ENCODE data around the gene C1QTNF4.
"Not testable (repeated sequence)": the region's sequence is repeated elsewhere in the genome, so short reads cannot be mapped to it uniquely, and the experiment has no call there.

C1QTNF4 gene

DNA sequence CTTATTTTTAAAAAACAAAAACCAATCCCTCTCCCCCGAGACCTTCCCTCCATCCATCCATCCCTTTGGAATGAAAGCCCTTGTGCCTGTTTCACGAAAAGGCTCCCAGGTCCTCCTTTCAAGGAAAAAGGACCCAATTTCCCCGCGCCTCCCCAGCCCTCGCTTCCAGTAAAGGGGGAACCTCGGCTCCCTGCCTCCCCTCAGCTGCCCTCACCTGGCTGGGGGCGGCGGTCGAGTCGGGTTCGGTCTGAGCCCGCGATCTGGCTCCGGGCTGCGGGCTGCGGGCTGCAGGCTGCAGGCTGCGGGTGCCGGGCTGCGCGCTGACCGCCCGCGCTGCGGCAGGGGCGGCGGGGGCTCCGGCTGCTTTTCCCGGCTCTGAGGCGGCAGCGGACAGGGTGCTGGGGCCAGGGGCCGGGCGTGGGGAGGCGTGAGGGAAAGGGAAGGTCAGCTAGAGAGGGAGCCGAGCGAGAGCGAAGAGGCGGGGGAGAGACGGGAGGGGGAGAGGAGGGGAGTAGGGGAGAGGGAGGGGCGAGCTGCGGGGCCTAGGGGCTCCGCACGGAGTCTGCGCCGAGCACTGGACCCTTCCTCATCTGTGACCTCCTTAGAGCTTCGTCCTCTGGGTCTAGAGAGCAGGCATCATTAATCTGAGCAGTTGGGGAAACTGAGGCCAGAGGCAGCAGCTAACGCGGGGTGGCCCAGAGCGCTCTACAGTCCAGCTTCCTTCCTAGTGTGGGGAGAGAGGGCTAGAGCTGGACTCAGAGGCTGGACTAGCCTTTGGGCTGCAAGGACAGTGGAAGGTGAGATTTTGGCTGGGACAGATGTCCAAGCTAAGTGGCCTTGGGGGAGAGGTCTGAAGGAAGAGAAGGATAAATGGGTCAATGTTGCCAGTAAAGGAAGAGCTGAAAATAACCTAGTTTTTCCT is at the start of gene C1QTNF4:
TSS of gene C1QTNF4 (minus strand) at position 478 of the 922 bp plus-strand sequence. CDS start 3,601 bp downstream, outside the sequence.
- no peak for ATAC-seq

DNA sequence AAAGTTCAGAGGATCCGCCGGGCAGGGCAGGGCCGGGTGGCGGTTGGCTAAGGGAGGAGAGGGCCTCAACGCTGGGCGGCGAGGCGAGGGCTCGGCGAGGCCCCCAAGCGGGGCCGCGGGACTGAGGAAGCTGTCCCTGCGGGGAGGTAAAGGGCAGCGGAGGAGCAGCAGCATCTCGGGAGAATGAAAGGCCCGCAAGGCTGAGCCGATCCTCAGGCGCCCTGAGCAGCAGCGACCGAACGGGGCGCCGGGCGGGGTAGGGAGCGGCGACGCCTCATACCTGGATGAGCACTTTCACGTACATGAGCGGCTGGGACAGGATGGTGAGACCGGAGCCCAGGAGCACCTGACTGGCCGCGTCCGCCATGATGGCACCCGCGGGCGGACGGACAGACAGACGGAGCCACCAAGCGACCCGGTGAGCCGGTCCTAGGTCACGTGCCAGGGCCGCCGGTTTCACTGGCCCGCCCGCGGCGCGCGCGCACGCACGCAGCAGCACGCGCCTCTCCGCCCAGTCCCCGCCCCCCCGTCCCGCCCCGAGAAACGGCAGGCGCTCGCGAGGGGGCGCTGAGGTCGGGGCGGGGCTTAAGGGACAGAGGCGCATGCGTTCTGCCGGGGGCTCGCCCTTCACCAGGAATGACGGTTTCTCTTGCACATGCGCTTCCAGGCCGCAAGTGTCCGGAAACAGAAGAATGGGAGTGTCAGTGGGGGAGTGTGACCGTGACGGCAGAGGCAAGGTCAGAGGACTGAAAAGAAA is 48.1 kb upstream of the C1QTNF4 start, which contains the start of gene MTCH2:
TSS of gene MTCH2 (minus strand) at position 461 of the 757 bp plus-strand sequence. CDS start at position 367, 94 bp downstream.
- peak; percentile 92 to 93 for ATAC-seq

DNA sequence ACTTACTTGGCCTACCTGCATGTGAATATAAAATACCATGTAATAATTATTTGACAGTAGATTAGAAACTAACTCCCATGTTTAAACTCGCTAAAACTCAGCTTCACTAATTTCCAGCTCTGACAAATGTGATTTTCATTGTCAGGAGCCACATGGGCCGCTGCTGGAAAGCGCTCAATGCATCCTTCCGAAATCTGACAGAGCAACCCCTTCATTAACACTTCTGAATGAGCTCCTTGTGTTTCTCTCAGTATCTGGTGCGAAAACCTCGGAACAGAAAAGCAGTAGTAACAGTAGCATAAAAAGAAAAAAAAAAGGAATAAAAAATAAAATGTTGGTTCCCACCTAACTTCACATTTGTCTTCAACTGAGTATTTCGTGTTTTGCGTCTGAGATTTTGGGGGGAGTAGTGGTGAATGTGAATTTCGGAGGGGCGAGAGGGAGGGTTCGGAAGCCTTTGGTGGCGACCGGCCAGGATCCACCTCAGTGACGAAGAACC is 47.4 kb upstream of the C1QTNF4 start:
- no peak for ATAC-seq

DNA sequence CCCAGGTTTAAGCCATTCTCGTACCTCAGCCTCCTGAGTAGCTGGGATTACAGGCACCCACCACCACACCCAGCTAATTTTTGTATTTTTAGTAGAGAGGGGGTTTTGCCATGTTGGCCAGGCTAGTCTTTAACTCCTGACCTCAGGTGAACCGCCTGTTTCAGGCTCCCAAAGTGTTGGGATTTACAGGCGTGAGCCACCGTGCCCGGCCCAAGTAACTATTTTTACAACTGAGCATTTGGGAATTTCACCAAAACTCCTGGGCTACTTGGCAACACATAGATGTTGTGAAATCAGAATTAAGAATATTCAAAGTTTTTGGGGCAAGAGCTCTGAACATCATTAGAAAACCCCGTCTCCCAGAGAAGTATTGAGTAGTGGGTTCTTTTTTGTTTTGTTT is 46.3 kb upstream of the C1QTNF4 start:
- not testable (repeated sequence) for ATAC-seq

DNA sequence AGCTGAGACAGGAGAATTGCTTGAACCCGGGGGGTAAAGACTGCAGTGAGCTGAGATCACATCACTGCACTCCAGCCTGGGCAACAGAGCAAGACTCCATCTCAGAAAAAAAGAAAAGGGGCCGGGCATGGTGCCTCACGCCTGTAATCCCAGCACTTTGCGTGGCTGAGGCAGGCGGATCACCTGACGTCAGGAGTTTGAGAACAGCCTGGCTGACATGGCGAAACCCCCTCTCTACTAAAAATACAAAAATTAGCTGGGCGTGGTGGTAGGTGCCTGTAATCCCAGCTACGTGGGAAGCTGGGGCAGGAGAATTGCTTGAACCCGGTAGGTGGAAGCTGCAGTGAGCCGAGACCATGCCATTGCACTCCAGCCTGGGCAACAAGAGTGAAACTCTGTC is 42.1 kb upstream of the C1QTNF4 start:
- not testable (repeated sequence) for ATAC-seq

DNA sequence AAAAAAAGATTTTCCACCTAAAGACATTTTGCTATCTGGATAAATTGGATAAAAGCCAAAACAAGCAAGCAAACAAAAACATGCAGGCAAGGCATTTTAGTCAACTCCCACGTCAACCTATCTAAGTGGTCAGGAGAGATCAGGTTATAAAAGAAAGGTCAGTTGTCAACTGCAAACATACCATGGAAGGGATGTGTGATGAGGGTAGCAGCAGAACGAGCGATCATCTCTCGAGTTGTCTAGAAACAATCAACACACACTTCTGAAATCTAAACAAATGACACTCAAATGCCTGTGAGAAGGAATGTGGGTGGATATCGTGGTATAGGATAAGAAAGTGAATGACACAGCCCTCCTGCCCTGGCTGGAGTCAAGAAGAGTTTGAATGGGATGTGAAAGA is 37.3 kb upstream of the C1QTNF4 start:
- no peak for ATAC-seq

DNA sequence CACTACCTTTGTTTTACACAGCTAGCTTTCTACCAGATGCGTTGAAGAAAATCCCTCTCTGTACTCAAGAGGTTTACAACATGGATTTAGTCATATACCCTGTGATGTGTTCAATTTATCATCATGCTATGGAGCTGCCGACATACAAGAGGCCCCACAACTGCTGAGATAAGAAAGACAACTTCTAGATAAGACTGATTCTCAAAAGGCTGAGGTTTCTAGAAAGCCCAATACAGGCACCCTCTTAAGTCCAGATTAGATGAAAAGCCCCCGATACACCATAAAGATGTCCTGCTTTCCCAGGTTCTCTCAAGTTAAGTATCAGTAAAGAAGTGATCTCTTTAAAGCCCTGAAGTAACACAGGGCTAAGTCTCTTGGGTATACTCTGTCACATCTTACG is 33.8 kb upstream of the C1QTNF4 start:
- ATAC-seq, result no peak

DNA sequence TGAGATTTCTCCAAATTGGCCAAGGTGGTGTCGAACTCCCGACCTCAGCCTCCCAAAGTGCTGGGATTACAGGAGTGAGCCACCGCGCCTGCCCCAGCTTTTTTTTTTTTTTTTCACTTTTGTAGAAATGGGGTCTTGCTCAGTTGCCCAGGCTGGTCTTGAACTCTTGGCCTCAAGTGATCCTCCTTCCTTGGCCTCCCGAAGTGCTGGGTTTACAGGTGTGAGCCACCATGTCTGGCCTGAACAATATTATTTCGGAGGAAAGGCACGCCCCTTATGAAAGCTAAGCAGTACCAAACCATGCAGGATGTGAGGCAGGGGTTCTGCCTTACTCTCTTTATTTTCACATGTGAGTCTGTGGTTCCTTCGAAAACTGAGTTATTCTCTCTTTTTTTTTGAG is 32.0 kb upstream of the C1QTNF4 start:
- ATAC-seq, result no peak

DNA sequence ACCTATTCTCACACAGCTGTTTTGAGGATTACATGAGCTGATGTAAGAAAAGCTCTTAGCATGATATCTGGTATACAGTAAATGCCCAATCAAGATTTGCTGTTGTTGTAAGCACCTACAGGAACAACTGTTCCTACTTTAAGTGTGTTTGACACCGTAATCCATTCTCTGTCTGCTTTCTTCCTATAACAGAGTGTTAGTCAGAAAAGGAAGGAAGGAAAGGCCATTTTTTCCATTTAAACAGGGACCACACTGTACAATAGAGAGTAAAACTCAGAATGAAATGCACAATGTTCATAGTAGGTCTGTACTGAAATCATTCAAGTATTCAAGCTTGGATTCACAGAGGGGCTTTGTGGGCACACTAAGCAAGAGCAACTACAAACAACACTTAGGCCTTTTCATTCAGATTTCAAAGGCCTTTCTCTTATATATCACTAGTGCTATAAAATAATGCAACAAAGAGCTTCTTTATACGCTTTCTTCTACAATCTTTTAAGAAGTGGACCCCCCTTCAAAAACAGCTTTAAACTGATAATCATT is 26.7 kb upstream of the C1QTNF4 start:
- no peak for ATAC-seq

DNA sequence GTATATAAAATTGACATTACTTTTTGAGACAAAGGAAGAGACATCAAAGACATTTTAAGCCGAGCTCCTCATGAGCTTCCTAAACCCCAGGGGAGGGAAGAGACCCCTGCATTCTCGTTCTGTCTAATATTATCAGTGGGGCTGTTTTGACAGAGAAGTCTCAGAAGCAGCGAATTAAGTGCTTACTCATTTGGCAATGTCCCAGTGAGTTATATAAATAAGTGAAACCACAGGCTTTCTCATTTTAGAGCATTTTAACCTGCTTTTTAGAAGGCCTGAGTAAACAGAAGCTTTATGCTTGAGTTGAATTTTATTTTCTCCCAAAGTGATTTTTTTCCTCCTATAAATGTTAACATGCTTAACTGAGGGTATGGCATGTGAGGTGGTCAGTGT is 23.2 kb upstream of the C1QTNF4 start:
- no peak for ATAC-seq

DNA sequence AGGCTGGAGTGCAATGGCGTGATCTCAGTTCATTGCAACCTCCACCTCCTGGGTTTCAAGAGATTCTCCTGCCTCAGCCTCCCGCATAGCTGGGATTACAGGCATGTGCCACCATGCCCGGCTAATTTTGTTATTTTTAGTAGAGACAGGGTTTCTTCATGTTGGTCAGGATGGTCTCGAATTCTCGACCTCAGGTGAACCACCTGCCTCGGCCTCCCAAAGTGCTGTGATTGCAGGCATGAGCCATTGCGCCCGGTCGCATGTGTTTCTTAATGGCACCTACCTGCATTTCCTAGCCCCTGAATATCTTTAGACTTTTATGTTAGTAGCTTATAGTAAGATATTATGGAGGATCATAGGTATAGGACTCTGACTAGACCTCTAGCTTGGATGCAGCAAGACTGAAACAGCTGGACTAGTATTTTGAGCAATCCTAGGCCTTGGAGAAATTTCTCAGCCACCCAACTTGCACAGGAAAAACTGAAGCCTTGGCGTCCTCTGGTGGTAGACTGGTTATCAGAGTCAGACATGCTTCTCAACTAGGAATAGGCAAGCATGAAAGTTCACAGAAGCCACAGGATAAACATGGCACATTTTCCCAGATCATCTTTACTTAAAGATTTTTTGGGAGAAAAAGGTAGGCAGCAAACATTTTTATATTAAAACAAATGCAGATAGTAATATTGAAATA is 22.7 kb upstream of the C1QTNF4 start:
- ATAC-seq, result no peak

DNA sequence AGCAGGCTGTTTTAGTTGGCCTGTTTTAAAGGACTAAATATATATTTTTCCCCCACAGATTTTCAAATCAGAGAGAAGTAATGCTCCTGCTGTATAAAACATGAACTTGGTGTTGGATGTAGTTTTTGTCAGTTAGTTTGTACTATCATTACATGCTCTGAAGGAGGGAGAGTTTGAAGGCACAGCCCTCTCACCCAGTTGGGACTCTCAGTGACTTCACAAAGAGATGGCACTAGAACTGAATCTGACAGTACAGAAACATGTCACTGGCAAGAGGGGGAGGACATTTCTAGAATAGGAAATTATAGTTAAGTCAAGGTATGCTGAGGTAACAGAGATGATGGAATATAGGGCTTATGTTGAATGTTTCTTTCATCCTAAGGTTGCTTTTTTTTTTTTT is 21.0 kb upstream of the C1QTNF4 start:
- ATAC-seq, result no peak

DNA sequence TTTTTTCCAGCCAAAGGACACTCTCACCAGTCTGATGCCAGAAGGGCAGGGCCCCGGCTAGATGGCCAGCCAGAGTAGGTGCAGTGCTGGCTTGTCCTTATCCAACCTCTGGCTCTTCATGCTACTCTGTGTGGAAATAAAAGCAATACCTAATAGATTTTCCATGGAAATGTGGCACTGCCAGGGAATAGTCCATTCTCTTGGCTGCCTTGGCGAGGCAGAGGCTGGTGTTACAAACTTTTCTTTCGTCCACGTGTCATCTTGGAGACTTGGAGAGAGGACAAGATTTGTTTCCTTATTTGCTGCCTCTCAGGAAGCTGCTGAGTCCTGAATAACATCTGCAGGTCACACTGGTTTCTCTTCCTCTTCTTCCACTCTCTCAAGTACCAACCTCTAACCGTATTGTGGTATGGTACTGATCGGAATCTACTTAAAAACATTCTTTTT is 17.2 kb upstream of the C1QTNF4 start:
- no peak for ATAC-seq

DNA sequence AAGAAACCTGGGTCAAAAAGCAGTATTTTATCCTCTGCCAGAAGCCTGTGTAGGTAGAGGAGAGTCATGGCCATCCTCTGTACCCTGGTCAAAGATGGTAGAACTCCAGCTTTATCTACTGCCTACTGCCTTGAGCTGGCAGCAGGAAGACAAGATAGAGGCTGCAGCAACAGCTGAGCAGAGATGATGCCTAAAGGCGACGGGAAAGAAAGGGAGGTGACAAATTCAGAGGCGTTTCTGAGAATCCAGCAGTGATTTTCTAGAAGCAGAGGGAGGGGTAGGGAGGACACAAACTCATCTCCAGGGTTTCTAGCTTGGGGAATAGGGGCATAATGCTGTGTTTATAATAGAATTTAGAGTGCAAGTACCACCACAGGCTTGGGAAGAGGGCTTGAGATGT is 15.5 kb upstream of the C1QTNF4 start:
- ATAC-seq, result no peak

DNA sequence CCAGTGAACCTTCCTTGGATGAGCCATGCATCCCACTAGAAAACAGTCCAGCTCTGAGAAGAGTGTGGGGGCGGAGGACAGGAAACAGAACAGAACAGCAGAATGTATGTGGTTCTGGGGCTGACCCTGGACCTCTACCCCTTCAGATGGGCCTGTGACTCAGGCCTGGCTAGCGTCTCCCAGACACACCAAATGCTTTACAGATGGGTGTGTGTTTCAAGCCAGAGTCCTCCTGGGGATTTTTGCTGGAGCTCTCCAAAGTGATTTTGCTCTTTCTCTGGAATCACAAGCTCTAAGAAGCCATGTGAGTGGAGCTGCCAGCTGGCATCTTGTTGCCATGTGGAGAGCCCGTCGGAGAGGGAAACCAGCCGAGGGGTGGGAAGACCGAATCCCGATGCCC is 13.2 kb upstream of the C1QTNF4 start:
- ATAC-seq, result no peak

DNA sequence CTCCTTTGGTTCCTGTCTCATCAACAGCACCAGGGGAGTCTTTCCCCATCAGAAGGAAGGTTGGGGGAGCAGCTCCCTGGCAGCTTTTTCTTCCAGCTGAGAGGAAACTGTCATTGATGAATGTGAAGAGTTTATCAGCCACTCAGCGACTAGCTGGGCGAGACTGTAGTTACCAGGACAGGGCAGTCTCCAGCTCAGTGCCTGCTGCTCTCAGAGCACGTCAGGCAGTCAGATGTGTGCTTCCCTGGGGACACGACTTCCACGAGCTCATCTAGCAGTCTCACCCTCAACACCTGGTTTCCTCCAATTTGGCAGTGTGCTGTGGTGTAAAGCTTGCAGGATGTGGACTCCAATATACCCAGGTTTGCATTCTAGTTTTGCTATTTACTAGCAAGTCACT is 12.5 kb upstream of the C1QTNF4 start:
- ATAC-seq, result no peak

DNA sequence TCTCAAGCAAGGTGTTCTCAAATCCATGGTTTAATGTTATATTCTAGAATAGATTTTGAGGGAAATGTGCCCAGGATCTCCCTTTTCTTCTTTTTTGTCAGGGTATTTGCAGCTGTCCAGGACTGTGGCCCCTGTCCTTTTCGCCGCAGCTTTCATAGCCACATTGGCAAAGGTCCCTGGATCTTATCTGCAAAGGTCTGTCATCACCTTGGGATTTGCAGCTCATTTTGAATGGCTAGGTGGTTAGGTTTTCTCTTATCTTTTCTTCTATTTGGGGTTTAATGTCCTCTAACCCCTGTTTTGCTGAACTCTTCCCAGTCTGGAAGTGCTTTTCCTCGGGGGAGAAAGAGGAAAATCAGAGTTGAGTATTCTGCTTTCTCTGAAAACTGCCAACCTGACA is 11.7 kb upstream of the C1QTNF4 start:
- no peak for ATAC-seq

DNA sequence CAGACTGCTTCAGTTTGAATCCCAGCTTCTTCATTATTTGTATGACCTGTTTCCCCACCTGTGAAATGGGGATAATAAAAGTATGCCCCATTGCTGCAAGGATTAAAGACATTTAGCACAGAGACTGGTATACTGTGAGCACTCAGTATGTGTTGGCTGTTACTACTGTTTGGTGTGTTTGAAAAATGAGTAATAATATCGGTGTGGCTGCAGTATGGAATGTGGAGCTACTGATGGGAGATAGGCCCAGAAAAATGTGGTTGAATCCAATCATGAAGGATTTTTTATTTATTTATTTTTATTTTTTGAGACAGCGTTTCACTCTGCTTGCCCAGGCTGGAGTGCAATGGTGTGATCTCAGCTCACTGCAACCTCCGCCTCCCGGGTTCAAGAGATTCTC is 9.1 kb upstream of the C1QTNF4 start:
- ATAC-seq, result no peak

DNA sequence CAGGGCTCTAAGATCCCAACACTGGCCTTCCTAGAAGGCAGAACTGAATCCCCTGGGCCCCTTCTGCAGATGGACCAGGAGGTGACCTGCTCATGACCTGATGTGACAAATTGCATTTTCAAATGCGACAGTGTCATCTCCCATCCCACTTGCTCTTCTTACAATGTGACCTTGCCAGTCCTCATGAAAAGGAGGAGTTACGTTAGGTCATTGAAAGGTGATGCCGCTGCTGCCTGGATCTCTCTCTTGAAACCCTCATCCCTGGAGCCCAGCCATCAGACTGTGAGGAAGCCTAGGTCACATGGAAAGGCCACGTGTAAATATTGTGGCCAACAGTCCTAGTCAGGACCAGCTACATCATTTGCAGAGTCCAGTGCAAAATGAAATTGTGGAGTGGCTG is 5.7 kb upstream of the C1QTNF4 start:
- no peak for ATAC-seq

DNA sequence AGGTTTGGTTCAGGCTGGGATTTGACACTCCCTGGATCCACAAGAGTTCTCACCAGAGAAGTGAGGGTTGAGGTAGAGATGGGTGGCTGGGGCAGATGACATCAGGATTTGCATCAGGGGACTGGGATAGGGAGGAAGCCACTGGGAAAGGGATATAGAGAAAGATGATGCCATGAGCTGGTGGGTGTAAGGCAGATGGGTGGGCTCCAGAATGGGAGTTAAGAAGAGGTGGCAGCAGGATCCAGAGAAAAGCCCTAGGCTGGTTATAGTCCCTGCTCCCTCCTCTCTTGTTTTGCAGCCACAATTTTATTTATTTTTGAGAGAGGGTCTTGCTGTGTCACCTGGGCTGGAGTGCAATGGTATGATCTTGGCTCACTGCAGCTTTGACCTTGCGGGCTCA is 1.8 kb upstream of the C1QTNF4 start:
- ATAC-seq, result no peak

DNA sequence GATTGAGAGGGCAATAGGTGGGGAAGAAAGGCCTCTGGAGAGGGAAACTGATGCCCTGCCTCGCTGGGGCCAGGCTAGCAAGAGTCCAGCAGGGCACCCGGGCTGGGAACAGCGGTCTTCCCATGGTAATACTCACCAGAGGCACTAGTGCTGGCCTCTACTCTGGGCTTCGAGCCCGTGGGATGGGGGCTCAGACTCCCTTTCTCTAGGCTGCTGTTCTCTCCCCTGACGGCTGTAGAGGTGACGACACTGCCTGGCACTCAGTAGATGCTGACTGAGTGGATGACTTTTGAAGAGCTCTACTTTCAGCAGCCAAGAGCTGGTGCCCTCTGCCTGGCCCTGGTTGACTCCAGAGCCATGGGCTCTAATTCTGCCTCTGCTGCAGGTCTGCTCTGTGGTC is 818 bp upstream of the C1QTNF4 start:
- ATAC-seq, result no peak

DNA sequence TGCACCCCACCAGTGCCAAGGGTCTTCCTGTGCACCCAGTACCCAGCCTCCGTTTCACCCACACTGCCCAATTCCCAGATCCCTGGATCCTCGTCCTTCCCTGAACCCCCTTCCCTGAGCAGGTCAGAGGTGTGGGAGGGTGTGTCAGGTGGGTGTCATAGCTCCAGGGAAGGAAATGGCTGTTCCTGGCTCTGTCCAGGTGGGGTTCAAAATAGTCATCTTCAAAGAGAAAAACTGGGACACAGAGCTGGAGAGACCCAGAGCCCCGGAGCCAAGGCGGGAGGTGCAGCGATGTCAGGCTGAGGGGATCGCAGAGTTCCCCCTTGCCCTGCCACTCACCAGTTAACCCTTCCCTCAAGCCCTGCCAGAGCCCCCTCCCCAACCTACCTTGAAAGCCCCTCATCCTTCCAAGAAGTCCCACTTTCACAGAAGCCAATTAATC is 698 bp downstream of the C1QTNF4 start:
- ATAC-seq, result no peak

DNA sequence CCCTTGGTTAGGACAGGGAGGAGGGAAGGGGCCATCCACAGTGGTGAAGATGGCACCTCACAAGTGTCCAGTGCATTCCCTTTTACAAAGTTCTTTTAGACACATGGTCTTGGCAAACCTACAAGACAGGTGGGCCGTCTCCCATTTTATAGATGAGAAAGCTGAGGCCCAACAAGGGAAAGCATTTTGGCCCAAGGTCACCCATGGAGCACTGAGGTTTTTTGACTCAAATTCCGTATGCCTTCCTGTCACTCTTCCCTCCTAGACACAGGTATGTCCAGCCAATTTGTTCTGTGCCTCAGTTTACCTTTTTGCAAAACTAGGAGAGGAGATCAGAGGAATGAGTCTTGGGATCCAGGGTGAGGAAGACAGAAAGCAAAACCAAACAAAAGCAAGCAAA is 1.2 kb downstream of the C1QTNF4 start:
- ATAC-seq, result no peak
